CD14-positive monocyte (primary cell): ENCODE results near the gene CRYGA. TPM values are rescaled to one million over a fixed set of nuclear protein-coding genes. Genes with fewer than 3 reads are reported as not detected.

Experiments used
- DNase-seq, 3 donors: peaks; one replicate each; pipeline ENCODE4 v3.0.0-alpha.2; 2011 to 2022
- H2AFZ ChIP-seq: 2 replicates; pipeline ENCODE4 v1.6.0; 2012; ENCODE audit warnings: mild to moderate bottlenecking, low read depth, low read length, inconsistent platforms; ENCODE audit not compliant: insufficient read depth, poor library complexity, severe bottlenecking
- H3K27ac ChIP-seq, 2 donors: 1 replicate in 1 of 2; 2 replicates in 1 of 2; pipeline ENCODE4 v1.5.1; 2012 to 2013; ENCODE audit warnings: low read length in 2 of 2, control low read depth in 1 of 2, inconsistent platforms in 1 of 2, low read depth in 1 of 2, mild to moderate bottlenecking in 1 of 2
- H3K27me3 ChIP-seq, 2 donors: one replicate each; pipeline versions ENCODE4 v1.6.0 to v1.6.1; 2011 to 2013; ENCODE audit warnings: low read length in 2 of 2; ENCODE audit not compliant: control insufficient read depth in 2 of 2, insufficient read depth in 2 of 2
- H3K36me3 ChIP-seq, 2 donors: replicated peaks in 1 of 2; 1 replicate in 1 of 2; 2 replicates in 1 of 2; pipeline versions ENCODE4 v1.5.1 to v1.6.1; 2012 to 2013; ENCODE audit warnings: low read length in 2 of 2, control low read depth in 1 of 2, inconsistent platforms in 1 of 2, mild to moderate bottlenecking in 1 of 2; ENCODE audit not compliant: insufficient read depth in 2 of 2, control insufficient read depth in 1 of 2
- H3K4me1 ChIP-seq, 2 donors: 1 replicate in 1 of 2; 2 replicates in 1 of 2; pipeline versions ENCODE4 v1.5.1 to v1.6.1; 2012 to 2013; ENCODE audit warnings: low read length in 2 of 2, control low read depth in 1 of 2, inconsistent platforms in 1 of 2, mild to moderate bottlenecking in 1 of 2, moderate library complexity in 1 of 2; ENCODE audit not compliant: insufficient read depth in 2 of 2, control insufficient read depth in 1 of 2
- H3K4me2 ChIP-seq: replicated peaks from 2 replicates; pipeline ENCODE3; 2012; ENCODE audit warnings: low read length, moderate library complexity, mild to moderate bottlenecking; ENCODE audit not compliant: poor library complexity, severe bottlenecking; ENCODE audit errors: extremely low read depth
- H3K4me3 ChIP-seq, 3 experiments: fragments of 200-600 bp in 1 of 3; sonication (generic) in 1 of 3; replicated peaks in 1 of 3; 1 replicate in 2 of 3; 2 replicates in 1 of 3; pipeline ENCODE4 v1.5.1; 2011 to 2013; ENCODE audit warnings: low read length in 3 of 3, mild to moderate bottlenecking in 3 of 3, control low read depth in 2 of 3, low read depth in 2 of 3, inconsistent platforms in 1 of 3, moderate library complexity in 1 of 3
- H3K79me2 ChIP-seq: 2 replicates; pipeline ENCODE4 v1.6.0; 2012; ENCODE audit warnings: mild to moderate bottlenecking, control low read depth, inconsistent platforms, low read length, moderate library complexity; ENCODE audit not compliant: insufficient read depth
- H3K9ac ChIP-seq: 2 replicates; pipeline ENCODE4 v1.6.0; 2017; ENCODE audit warnings: low read length, mild to moderate bottlenecking; ENCODE audit not compliant: insufficient read depth, poor library complexity, severe bottlenecking
- H3K9me3 ChIP-seq, 2 donors: replicated peaks in 1 of 2; 1 replicate in 1 of 2; 2 replicates in 1 of 2; pipeline versions ENCODE4 v1.5.1 to v1.6.1; 2012 to 2013; ENCODE audit warnings: low read length in 2 of 2, control low read depth in 1 of 2; ENCODE audit not compliant: control insufficient read depth in 1 of 2, insufficient read depth in 1 of 2
- H4K20me1 ChIP-seq: 2 replicates; pipeline ENCODE4 v1.6.0; 2012; ENCODE audit warnings: mild to moderate bottlenecking, low read length, control low read depth, moderate library complexity; ENCODE audit not compliant: insufficient read depth
- H3K27ac Mint-ChIP-seq, 7 donors: one replicate each; pipeline ENCODE4 v1.8.0; 2020; ENCODE audit warnings: mild to moderate bottlenecking in 7 of 7, mixed read lengths in 7 of 7, moderate library complexity in 6 of 7, inconsistent platforms in 2 of 7
- H3K27me3 Mint-ChIP-seq, 3 donors: one replicate each; pipeline ENCODE4 v1.8.0; 2021 to 2022; ENCODE audit warnings: low read depth in 3 of 3, mild to moderate bottlenecking in 3 of 3, mixed read lengths in 3 of 3, moderate library complexity in 3 of 3, inconsistent platforms in 1 of 3
- H3K36me3 Mint-ChIP-seq, 2 donors: one replicate each; pipeline ENCODE4 v1.8.0; 2020; ENCODE audit warnings: mixed read lengths in 2 of 2, inconsistent platforms in 1 of 2, mild to moderate bottlenecking in 1 of 2
- H3K4me1 Mint-ChIP-seq: one replicate; pipeline ENCODE4 v1.8.0; 2020; ENCODE audit warnings: mild to moderate bottlenecking, mixed read lengths
- H3K4me3 Mint-ChIP-seq, 2 donors: one replicate each; pipeline ENCODE4 v1.8.0; 2020; ENCODE audit warnings: mild to moderate bottlenecking in 2 of 2, mixed read lengths in 2 of 2, moderate library complexity in 1 of 2
- H3K9me3 Mint-ChIP-seq, 7 donors: one replicate each; pipeline ENCODE4 v1.8.0; 2020 to 2022; ENCODE audit warnings: mixed read lengths in 7 of 7, mild to moderate bottlenecking in 6 of 7, moderate library complexity in 6 of 7, inconsistent platforms in 2 of 7
- WGBS: methylation state at CpG from one replicate; pipeline ENCODE4 v1.1.5; 2013; ENCODE audit warnings: missing lambda C conversion rate; ENCODE audit not compliant: insufficient coverage; 5-methylcytosine and 5-hydroxymethylcytosine counted together
- intact Hi-C, 2 donors: fragments of 100-400 bp; cut with micrococcal nuclease; formaldehyde crosslinking; loops; one replicate each; pipeline versions ENCODE4 v1.15.0 to v1.15.1; 2023
- polyA plus RNA-seq, 3 donors: library from polyadenylated mRNA; depleted of rRNA in 1 of 3; unstranded in 2 of 3; stranded (reverse) in 1 of 3; fragments of 300-500 nt in 2 of 3; fragments of >200 nt in 1 of 3; fragmentation: Illumina TruSeq in 2 of 3; gene quantifications; 1 replicate in 2 of 3; 2 replicates in 1 of 3; pipeline ENCODE4 v1.2.3, GENCODE V29; 2012 to 2021
- TF ChIP-seq, protein P1 (sequence below): fragments of 200-600 bp; IDR thresholded peaks from one replicate; pipeline ENCODE4 v1.8.0; 2022; ENCODE audit warnings: antibody characterized with exemption, mild to moderate bottlenecking

The CRYGA gene
- polyA plus RNA-seq, 3 donors = not detected

DNA sequence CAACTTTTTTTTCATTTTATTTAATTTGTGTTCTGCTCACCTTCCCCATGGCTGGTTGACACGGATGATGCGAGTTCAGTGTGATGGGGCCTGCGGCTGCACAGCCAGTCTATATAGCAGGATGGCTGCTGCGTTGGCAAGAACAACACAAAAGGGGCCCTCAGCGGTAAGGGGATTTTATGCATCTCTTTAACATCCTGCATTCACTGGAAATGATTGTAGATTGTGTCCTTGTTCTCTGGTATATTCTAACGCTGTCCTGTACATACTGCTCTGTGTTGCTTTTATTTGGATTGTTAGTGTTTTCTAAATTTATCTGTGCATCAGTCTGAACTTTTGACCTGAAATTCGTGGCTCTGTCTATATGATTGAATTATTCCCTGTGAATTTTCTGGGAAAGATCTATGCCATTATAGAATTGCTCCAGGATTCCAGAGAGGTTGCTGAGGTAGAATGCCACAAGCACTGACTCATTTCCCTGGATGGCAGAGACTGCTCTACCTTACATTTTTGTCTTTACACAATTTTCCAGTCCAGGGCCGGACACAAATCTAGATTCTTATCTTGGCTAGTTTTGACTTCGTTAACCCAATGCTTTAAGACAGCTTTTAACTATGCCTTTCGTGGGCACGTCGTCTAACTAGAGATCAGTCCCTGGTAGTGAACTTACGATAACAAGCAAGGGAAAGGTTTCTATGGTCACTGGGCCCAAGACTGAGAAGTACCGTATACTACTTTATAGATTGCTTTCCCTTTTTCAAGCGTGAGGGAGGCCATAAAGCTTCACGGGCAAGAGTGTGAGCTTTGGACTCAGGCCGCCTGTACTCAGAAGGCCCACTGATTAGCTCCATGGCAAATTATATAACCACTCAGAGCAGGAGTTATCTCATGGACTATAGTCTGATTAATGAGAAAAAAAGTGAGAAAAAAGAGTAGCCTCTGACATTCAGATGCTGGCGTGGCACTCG, 33.4 kb downstream of the CRYGA start, which contains the start of gene CRYGC:
Gene CRYGC, minus strand, starts transcription at position 85 of the 968 bp plus-strand sequence. Its CDS starts 36 bp downstream, at position 49.
- no peak within 1 kb of the TSS for H3K4me3 Mint-ChIP-seq
- Histone ChIP-seq H3K4me2 (no peak within 1 kb of the TSS), H3K9me3 (no peaks in the 10 kb centered on the region), H3K4me1 (peaks cover 3 to 5% of the 10 kb centered on the region in 2 donors), H3K36me3 (no peaks in the 10 kb centered on the region), H3K9ac (no peak within 1 kb of the TSS), H2AFZ (no peak within 1 kb of the TSS), H3K27ac (no peak within 1 kb of the TSS), H3K27me3 (no peaks in the 10 kb centered on the region), H3K4me3 (no peak within 1 kb of the TSS), H3K79me2 (no peaks in the 10 kb centered on the region), H4K20me1 (no peaks in the 10 kb centered on the region)
- H3K36me3 Mint-ChIP-seq = peaks cover 0 to 1% of the 10 kb centered on the region in 2 donors
- peak within 1 kb of the TSS in 1 of 7 donors; percentile 30 for H3K27ac Mint-ChIP-seq
- DNase-seq = no peak
- intact Hi-C loops = no loop called here
- H3K4me1 Mint-ChIP-seq = peaks cover 8% of the 10 kb centered on the region
- peaks cover 0 to 6% (median 0%) of the 10 kb centered on the region in 7 donors for H3K9me3 Mint-ChIP-seq
- H3K27me3 Mint-ChIP-seq = peaks cover 3 to 5% (median 4%) of the 10 kb centered on the region in 3 donors
- WGBS = 94% methylated on average over 9 of the region's 19 CpGs
- TF ChIP-seq, protein P1, sequence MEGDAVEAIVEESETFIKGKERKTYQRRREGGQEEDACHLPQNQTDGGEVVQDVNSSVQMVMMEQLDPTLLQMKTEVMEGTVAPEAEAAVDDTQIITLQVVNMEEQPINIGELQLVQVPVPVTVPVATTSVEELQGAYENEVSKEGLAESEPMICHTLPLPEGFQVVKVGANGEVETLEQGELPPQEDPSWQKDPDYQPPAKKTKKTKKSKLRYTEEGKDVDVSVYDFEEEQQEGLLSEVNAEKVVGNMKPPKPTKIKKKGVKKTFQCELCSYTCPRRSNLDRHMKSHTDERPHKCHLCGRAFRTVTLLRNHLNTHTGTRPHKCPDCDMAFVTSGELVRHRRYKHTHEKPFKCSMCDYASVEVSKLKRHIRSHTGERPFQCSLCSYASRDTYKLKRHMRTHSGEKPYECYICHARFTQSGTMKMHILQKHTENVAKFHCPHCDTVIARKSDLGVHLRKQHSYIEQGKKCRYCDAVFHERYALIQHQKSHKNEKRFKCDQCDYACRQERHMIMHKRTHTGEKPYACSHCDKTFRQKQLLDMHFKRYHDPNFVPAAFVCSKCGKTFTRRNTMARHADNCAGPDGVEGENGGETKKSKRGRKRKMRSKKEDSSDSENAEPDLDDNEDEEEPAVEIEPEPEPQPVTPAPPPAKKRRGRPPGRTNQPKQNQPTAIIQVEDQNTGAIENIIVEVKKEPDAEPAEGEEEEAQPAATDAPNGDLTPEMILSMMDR = no peak

DNA sequence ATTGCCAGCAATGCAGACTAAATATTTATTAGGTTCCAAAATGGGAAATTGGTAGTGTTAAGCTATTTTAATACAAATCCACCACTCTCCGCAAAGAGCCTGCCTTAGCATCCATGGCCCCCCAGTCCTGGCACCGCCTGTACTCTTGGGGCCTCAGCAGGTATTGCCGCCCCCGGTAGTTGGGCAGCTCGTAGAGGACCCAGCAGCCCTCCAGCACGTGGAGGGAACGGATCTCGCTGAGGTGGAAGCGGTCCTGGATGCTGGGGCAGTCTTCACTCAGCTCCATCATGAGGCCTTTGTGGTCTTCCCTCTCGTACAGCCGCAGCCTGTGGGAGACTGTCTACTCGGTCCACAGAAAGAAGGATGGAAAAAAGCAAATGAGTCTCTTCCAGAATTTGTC, 35.3 kb downstream of the CRYGA start:
- DNase-seq = no peak
- Mint-ChIP-seq H3K4me1 (peaks cover 19% of the 10 kb centered on the region), H3K27ac (no peak overlapping the region), H3K4me3 (no peak overlapping the region), H3K9me3 (peaks cover 0 to 1% (median 0%) of the 10 kb centered on the region in 7 donors), H3K27me3 (peaks cover 4 to 18% (median 15%) of the 10 kb centered on the region in 3 donors), H3K36me3 (peaks cover 0 to 1% of the 10 kb centered on the region in 2 donors)
- H3K4me1 ChIP-seq = peaks cover 4 to 11% of the 10 kb centered on the region in 2 donors
- no peaks in the 10 kb centered on the region for H4K20me1 ChIP-seq
- intact Hi-C loops = no loop called here
- no peaks in the 10 kb centered on the region for H3K79me2 ChIP-seq
- no peak overlapping the region for H3K27ac ChIP-seq
- H3K4me3 ChIP-seq = no peak overlapping the region
- H3K9me3 ChIP-seq = no peaks in the 10 kb centered on the region
- no peak overlapping the region for H3K9ac ChIP-seq
- no peaks in the 10 kb centered on the region for H3K36me3 ChIP-seq
- TF ChIP-seq, protein P1 = no peak
- WGBS = 96% methylated on average over 10 of the region's 12 CpGs
- H3K27me3 ChIP-seq = peaks cover 2 to 3% of the 10 kb centered on the region in 2 donors
- no peak overlapping the region for H2AFZ ChIP-seq
- no peak overlapping the region for H3K4me2 ChIP-seq
